GM15510 (cell line): Measurements from ENCODE around the gene YBX2.

Experiments used
- POLR2A ChIP-seq: IDR thresholded peaks from 3 replicates; pipeline ENCODE4 v1.6.1; 2011; ENCODE audit warnings: borderline replicate concordance; ENCODE audit not compliant: insufficient read length; ENCODE audit errors: extremely low read depth

The YBX2 gene

DNA sequence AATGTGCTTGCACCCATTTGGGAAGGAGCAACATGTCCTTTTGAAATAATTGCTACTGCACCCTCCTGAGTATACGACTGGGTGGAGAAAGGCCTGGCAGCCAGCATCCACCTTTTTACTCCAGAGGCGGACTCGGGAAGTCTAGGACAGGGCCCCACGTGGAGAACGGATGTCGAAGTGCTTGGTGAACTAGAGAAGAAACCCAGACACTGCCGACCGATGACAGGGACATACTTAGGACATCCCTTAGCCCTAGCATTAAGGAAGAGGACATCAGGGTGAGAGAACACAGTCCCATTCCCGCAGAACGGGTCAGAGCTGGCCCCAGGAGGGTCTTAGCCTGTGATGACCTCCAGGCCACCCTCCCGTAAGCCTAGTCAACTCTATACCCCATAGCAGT, 3.8 kb downstream of the YBX2 start:
- no peak for TF ChIP-seq POLR2A

DNA sequence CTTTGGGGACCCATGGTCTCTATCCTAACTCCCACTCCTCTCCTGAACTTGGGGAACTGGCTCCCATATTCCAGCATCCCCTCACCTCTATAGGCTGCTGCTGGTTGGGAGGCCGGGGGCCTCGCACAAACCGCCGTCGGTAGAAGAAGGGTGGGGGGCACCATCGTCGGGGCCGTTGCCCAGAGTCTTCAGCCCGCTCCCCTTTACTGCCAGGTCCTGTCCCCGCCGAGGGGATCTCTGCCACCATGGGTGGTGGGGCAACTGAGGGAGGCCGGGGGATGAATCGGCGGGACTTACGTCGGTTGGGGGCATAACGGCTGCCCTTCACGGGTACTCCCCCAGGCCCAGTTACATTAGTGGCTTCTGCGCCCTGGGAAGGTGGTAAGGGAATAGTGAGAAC, 4.3 kb downstream of the YBX2 start:
- TF ChIP-seq POLR2A: no peak

DNA sequence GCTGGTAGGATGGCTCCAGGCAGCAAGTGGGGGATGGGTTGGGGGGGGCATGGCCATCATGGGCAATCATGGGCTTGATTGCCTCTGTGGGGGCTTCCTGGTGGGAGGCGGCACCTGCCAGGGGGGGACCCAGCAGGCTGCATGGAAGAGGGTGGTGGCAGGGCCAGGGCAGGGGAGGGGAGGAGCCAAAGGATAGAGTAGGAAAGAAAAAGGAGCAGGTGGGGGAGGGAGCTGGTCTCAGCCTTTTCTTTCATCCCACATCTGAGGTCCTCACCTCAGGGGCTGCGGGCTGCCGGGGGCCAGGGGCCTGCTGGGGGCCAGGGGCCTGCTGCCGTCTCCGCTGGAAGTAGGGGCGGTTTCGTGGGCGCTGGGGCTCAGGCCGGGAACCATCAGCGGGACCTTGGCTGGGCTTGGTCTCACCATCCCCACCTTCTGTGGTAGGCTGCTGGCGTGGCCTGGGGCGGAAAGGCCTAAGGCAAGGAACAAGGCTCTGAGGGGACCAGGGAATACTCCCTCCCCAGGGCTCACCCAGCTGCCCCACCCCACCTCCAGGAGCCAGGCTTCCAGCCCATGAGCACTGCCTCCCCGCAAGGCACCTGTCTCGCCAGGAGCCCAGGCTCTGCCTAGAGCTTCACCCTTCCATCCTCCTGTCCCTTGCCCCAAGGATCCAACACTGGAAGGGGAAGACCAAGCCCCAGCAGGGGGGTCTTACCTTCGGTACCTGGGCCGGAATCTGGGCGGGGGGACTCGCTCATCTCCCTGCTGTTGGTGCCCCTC, 5.0 kb downstream of the YBX2 start:
- no peak for TF ChIP-seq POLR2A

DNA sequence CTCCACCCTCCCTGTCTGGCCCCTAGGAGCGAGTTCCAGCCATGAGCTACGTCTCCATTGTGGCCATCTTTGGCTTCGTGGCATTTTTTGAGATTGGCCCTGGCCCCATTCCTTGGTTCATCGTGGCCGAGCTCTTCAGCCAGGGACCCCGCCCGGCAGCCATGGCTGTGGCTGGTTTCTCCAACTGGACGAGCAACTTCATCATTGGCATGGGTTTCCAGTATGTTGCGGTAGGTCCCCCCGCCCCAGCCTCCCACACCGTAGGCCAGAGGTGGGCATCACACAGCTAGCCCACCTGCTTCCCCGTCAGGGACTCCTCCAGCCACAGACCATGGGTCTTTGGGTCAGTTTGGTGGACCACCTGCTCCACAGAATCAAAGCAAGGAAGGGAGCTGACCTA, 8.8 kb downstream of the YBX2 start:
- TF ChIP-seq POLR2A: no peak

DNA sequence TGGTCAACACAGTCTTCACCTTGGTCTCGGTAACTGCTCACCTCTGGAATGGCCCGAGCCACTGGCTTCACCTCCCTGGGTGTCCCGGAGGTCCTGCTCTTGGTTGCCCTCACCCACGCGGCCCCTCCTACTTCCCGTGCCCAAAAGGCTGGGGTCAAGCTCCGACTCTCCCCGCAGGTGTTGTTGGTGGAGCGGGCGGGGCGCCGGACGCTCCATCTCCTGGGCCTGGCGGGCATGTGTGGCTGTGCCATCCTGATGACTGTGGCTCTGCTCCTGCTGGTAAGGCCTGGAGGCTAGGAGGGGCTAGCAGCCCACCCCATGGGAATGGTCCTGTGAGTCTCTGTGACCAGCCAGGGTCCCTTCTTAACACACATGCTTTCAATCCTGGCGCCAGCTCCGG, 9.5 kb downstream of the YBX2 start:
- TF ChIP-seq POLR2A: no peak

DNA sequence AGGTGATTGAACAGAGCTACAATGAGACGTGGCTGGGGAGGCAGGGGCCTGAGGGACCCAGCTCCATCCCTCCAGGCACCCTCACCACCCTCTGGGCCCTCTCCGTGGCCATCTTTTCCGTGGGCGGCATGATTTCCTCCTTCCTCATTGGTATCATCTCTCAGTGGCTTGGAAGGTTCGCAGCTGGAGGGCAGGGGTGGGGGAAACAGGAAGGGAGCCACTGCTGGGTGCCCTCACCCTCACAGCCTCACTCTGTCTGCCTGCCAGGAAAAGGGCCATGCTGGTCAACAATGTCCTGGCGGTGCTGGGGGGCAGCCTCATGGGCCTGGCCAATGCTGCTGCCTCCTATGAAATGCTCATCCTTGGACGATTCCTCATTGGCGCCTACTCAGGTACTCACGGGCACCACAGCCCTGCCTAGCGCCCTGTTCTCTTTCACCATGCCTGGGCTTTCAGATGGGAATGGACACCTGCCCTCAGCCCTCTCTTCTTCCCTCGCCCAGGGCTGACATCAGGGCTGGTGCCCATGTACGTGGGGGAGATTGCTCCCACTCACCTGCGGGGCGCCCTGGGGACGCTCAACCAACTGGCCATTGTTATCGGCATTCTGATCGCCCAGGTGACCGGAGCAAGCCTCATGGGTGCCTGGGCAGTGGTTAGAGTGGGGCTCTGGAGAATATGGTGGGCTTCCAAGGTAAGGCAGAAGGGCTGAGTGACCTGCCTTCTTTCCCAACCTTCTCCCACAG, 10.8 kb downstream of the YBX2 start:
- no peak for TF ChIP-seq POLR2A

DNA sequence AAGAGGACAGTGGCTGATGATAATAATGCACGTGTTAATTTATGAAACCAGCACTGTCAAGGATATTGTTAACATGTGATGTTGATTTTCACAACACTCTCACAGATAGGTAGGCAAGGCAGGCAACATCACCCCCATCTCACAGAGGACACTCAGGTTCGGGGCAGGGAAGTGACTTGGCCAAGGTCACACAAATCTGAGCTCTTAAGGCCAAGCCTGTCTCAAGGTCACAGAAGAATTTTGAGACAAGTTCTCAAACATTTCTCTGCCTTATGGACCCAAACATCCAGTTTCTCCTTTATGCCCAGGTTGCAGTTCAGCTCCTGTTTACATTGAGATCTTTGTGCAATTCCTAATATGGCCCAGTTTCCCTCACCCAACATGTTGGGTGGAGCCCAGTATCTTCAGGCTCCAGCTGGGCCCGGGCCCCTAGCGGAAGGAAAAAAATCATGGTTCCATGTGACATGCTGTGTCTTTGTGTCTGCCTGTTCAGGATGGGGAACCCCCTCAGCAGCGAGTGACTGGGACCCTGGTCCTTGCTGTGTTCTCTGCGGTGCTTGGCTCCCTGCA, 11.6 kb downstream of the YBX2 start:
- no peak for TF ChIP-seq POLR2A

DNA sequence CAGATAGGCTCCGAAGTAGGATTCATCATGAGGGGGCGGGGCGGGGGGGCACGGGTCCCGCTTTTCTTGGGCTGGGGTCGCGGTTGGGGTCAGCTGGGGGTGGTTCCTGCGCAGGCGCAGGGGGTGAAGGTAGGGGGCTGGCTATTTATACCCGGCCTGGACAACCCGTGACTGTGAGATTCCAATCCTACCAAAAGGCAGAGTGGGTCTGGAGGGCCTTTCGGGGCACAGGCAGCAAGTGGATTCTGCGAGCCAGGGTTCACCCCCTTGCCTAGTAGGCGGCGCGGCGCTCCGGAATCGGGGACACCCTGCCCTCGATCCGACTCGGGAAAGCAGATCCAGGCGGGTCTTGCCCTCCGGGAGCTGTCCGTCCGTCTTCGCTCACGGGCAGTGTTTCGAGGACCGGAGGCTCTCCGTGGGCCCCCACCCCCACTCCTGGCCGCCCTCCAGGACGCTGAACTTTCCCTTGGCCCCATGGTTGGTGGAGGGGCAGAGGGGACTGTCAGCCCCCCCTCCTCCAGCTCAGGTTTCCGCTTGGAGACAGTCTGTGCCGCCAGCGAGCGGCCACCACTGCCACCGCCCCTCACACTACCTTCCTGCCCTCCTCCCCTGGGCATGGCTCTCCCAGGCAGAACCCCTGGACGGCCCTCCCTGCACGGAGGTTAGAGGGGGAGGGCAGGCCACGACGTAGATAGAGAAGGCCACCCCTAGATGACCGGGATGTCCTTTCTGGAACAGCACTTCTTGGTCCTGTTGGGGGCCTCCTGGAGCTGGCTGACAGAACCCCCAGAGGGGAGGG, 12.3 kb downstream of the YBX2 start:
- no peak for TF ChIP-seq POLR2A

DNA sequence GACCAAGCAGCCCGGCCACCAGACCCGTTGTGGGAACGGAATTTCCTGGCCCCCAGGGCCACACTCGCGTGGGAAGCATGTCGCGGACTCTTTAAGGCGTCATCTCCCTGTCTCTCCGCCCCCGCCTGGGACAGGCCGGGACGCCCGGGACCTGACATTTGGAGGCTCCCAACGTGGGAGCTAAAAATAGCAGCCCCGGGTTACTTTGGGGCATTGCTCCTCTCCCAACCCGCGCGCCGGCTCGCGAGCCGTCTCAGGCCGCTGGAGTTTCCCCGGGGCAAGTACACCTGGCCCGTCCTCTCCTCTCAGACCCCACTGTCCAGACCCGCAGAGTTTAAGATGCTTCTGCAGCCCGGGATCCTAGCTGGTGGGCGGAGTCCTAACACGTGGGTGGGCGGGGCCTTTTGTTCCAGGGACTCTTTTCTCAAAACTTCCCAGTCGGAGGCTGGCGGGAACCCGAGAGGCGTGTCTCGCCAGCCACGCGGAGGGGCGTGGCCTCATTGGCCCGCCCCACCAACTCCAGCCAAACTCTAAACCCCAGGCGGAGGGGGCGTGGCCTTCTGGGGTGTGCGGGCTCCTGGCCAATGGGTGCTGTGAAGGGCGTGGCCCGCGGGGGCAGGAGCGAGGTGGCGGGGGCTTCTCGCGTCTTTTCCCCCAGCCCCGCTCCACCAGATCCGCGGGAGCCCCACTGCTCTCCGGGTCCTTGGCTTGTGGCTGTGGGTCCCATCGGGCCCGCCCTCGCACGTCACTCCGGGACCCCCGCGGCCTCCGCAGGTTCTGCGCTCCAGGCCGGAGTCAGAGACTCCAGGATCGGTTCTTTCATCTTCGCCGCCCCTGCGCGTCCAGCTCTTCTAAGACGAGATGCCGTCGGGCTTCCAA, 13.1 kb downstream of the YBX2 start, which contains the start of gene SLC2A4:
Gene SLC2A4 (plus strand): TSS at position 645 of the 879 bp plus-strand sequence. CDS start 217 bp downstream, at position 862.
- TF ChIP-seq POLR2A: no peak

DNA sequence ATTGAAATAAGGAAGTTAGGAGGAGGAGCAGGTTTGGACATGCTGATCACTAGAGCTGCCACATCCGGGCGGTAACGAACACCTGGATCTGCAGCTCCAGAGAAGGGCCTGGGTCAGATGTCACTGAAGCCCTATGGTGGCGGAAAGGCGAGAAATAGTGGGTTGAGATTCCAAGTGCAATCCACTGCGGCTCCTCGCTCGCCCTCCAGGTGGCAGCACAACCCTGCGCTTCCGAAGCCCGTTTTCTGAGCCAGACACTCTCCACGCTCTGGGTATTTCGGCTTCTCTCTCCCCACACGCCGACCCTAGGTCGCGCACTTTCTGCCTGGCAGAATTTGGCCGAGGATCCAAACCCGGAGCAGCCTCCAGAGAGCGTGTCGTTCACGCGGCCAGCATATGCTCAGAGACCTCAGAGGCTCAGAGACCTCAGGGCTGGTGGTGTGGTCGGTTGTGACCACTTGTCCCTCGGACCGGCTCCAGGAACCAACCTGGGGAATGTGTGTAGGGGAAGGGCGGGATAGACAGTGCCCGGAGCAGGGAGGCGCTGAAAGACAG, 13.8 kb downstream of the YBX2 start:
- TF ChIP-seq POLR2A: no peak

DNA sequence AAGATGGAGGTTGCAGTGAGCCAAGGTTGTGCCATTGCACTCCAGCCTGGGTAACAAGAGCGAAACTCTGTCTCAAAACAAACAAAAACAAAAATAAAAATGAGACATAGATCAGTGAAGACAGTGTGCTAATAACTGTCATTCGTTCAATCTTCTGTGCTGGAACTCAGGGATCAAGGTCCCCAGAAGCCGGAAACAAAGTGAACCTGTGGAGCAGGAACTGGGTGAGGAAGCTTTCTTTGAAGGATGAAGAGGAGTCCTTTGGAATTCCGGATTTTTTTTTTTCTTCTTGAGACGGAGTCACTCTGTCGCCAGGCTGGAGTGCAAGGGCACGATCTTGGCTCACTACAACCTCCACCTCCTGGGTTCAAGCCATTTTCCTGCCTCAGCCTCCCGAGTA, 15.0 kb downstream of the YBX2 start:
- TF ChIP-seq POLR2A: no peak

DNA sequence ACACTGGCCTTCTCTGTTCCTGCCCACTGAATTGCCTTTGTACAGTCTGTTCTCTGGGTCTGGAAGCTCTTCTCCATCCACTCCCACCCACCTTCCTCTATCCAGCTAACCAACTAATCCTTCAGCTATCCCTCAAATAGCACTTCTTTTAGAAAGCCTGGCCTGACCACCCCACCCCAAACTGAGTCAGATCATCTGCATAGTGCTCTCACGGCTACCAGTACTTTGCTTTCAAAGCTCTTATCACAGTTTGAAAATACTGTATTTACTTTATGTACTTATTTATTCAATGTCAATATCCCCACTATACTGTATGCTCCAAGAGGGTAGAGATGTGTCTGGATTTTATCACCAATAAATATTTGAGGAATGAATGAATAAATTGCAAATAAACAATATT, 27.7 kb downstream of the YBX2 start:
- TF ChIP-seq POLR2A: no peak

DNA sequence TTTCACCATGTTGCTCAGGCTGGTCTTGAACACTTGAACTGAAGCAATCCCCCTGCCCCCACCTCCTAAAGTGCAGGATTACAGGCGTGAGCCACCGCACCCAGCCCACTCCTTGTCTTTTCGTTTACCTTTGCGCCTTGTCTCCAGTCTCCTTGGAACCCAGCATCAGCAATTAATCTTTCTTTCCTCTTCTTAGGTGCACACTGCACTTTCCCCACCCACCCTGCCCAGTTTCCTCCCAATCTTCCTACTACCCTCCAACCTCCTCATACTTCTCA, 30.7 kb downstream of the YBX2 start:
- TF ChIP-seq POLR2A: no peak
